ENCODE results near the gene WDR87. TPM values are rescaled to one million over a fixed set of nuclear protein-coding genes. Genes with fewer than 3 reads are reported as not detected.
"Not testable (repeated sequence)": the region's sequence is repeated elsewhere in the genome, so short reads cannot be mapped to it uniquely, and the experiment has no call there.

WDR87 gene
- total RNA-seq, 3 donors from 2014 or later: not detected

DNA sequence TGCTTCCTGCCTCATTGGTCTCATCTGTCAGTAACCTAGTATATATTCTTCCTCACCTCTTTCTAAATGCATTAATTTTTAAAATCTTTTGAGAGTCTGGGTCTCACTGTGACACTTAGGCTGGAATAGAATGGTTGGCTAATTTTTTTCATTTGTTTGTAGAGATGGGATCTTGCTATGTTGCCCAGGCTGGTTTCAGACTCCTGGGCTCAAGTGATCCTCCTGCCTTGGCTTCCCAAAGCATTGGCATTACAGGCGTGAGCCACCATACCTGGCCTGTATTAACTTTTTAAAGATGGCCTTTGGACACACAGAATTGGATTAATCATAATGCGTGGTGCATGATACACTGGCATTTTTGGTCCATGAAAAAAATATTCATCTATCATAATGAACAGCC, 30.5 kb upstream of the WDR87 start:
- Mint-ChIP-seq H3K36me3 (ENCODE audit: insufficient read depth) (peaks cover 22% of the 10 kb centered on the region), H3K9me3 (peaks cover 11% of the 10 kb centered on the region), H3K4me1 (ENCODE audit: low read depth) (peaks cover 9% of the 10 kb centered on the region), H3K4me3 (no peak overlapping the region), H3K27me3 (ENCODE audit: low read depth) (no peaks in the 10 kb centered on the region)
- DNase-seq (no peak), ATAC-seq (no peak)

DNA sequence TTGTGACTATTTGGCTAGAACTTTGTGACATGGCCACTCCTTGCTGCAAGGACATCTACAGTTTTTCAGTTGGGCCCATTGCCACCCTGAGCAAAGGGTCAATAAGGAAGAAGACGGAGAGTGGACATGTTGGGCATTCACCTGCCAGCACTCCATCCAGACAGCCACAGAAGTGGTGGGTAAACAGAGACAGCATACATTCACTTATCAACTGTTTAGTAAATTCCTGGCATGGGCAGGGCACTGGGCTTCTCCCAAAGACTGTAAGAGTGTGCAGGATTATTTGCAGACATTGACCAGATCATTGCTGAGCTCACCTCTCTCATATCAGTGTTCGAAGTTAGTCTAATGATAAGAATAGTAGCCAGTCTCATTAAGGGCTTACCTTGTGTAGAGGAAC, 29.8 kb upstream of the WDR87 start:
- H3K27me3 Mint-ChIP-seq (ENCODE audit: low read depth): no peaks in the 10 kb centered on the region
- H3K9me3 Mint-ChIP-seq: peaks cover 11% of the 10 kb centered on the region
- DNase-seq: no peak
- no peak overlapping the region for H3K4me3 Mint-ChIP-seq
- H3K4me1 Mint-ChIP-seq (ENCODE audit: low read depth): peaks cover 8% of the 10 kb centered on the region
- H3K36me3 Mint-ChIP-seq (ENCODE audit: insufficient read depth): peaks cover 16% of the 10 kb centered on the region
- ATAC-seq: no peak

DNA sequence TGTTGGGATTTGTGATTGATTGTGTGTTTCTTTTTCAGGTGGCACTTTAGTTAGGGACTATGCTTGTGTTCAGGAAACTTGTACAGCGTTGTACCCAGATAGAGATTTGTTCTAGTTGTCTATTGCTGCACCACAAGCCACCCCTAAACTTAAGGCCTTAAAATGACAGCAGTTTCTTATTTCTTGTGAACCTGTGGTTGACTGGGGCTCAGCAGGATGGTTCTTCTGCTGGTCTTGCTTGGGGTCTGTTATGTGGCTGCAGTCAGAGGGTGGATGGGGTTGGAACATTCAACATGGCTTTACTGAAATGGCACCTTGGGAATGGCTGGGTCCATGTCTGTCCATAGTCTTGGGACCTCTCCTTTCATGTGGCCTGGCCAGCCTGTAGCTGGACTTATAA, 28.9 kb upstream of the WDR87 start:
- Mint-ChIP-seq H3K27me3 (ENCODE audit: low read depth) (no peaks in the 10 kb centered on the region), H3K4me3 (no peak overlapping the region), H3K4me1 (ENCODE audit: low read depth) (peaks cover 8% of the 10 kb centered on the region), H3K9me3 (peaks cover 11% of the 10 kb centered on the region), H3K36me3 (ENCODE audit: insufficient read depth) (peaks cover 15% of the 10 kb centered on the region)
- no peak for DNase-seq
- no peak for ATAC-seq

- ATAC-seq (no peak), DNase-seq (no peak)
- H3K4me3 Mint-ChIP-seq: no peak overlapping the region
- H3K9me3 Mint-ChIP-seq: peaks cover 11% of the 10 kb centered on the region
- H3K27me3 Mint-ChIP-seq (ENCODE audit: low read depth): no peaks in the 10 kb centered on the region
- H3K4me1 Mint-ChIP-seq (ENCODE audit: low read depth): peaks cover 8% of the 10 kb centered on the region
- H3K36me3 Mint-ChIP-seq (ENCODE audit: insufficient read depth): peaks cover 16% of the 10 kb centered on the region
Observed at GRCh38 chr19:37933937-37934358, 27.6 kb upstream of the WDR87 start.

DNA sequence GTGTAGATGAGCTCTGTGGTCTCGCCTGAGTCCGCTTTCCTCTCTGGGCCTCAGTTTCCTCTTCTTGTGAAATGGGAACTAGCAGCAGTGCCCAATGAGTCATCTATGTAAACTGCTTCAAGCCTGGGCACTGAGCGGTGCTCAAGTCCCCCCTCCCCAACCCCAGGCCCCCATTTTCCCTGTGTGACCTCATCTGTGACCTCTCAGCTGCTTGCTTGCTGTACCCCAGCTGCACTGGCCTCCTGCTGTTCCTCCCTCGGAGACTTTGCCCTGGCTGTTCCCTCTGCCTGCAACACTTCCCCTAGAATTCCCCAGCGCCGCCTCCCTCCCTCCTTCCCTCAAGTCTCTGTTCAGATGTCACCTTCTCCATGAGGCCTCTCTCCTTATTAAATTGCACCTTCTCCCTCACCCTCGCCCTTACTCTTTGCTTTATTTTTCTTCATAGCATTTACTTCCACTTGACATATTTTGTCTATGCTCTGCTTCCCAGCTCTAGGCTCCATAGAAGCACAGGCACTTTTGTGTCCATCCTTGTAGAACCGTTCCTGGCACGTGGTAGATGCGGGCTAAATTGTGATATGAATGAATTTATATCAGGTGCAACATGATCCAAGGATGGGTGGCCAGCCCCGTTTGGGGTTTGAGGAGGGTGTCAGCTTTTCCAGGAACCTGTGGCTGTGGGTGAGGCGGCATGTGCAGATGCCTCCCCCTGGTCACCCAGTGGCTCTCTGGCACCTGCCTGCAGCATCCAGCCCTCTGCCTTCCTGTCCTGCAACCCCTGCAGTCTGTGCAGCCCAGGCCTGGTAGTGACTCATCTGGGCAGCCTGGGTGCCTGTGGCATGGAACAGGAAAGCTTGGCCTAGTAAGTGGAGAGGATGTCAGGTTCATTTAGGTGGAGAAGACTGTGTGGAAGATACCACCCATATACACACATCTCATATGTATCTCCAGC, 26.9 kb upstream of the WDR87 start:
- Mint-ChIP-seq H3K27me3 (ENCODE audit: low read depth) (no peaks in the 10 kb centered on the region), H3K4me3 (no peak overlapping the region)
- no peak for ATAC-seq

DNA sequence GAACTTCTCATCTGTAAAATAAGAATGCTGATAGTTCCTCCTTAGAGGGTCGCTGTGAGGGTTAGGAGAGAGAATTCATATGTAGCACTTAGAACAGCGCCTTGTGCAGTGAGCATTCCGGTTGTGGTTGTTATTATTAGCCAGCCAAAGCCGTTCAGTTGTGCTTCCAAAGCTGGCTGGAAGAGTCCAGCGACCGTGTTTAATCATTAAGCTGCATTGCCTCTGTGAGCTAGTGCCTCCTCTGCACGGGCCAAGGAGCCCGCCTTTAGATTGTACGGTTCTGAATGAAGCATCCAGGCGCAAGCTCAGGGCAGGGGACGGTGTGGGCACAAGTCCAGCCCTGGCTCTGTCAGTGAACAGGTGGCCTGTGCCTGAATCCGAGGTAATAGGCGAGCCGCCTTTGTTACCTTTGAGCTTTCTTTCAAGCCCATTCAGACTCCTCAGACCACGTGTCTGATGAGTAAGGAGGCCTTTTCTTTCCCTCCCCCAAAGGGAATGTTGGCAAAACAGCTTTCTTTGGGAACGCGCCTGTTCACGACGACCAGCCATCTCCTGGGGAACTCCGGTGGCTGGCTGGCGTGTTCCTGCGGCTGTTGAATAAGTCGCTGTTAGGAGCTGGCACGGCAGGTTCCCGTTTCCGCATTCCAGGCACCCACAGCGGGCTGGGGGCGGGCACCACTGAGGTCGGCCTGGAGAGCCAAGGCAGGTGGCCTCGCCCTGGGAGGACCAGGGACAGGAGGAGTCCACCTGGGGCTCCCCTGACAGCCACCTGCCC, 25.7 kb upstream of the WDR87 start:
- peaks cover 16% of the 10 kb centered on the region for H3K36me3 Mint-ChIP-seq (ENCODE audit: insufficient read depth)
- no peaks in the 10 kb centered on the region for H3K27me3 Mint-ChIP-seq (ENCODE audit: low read depth)
- ATAC-seq (no peak), DNase-seq (no peak)
- H3K4me3 Mint-ChIP-seq: peak overlapping the region; percentile 3
- peaks cover 11% of the 10 kb centered on the region for H3K9me3 Mint-ChIP-seq
- peaks cover 10% of the 10 kb centered on the region for H3K4me1 Mint-ChIP-seq (ENCODE audit: low read depth)

More for the DNA sequence above, 26.9 kb upstream of the WDR87 start:
- Mint-ChIP-seq H3K9me3 (peaks cover 11% of the 10 kb centered on the region), H3K4me1 (ENCODE audit: low read depth) (peaks cover 8% of the 10 kb centered on the region), H3K36me3 (ENCODE audit: insufficient read depth) (peaks cover 16% of the 10 kb centered on the region)
- no peak for DNase-seq

- Mint-ChIP-seq H3K4me3 (no peak overlapping the region), H3K27me3 (ENCODE audit: low read depth) (no peaks in the 10 kb centered on the region), H3K4me1 (ENCODE audit: low read depth) (peaks cover 14% of the 10 kb centered on the region), H3K36me3 (ENCODE audit: insufficient read depth) (peaks cover 13% of the 10 kb centered on the region), H3K9me3 (peaks cover 8% of the 10 kb centered on the region)
- no peak for DNase-seq
- ATAC-seq: no peak
Observed at GRCh38 chr19:37930416-37930815, 24.0 kb upstream of the WDR87 start.

DNA sequence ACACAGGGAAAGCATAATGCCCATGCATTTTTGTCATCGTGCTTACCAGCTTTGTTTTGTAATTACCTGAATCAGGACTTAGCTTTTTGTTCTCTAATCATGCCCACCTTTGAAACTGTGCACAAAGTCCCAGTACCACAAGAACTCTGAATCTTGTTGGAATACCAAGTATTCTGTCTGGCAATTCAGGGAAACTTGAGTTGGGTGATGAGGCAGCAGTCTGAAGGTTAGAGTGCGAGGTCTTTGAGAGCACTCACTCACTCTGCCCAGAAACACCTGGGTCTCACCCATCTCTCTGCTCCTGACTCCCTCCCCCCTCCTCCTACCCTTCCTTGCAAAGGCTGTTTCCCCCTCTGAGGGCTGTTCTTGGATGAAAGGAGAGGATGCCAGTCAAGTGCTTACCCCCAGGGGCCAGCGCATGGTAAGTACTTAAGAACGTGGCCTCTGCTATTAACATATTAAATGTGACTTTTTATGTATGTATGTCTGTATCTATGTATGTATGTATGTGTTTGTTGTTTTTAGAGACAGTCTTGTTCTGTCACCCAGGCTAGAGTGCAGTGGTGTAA, 23.0 kb upstream of the WDR87 start:
- Mint-ChIP-seq H3K9me3 (no peaks in the 10 kb centered on the region), H3K4me3 (no peak overlapping the region), H3K4me1 (ENCODE audit: low read depth) (peaks cover 17% of the 10 kb centered on the region), H3K36me3 (ENCODE audit: insufficient read depth) (peaks cover 13% of the 10 kb centered on the region), H3K27me3 (ENCODE audit: low read depth) (no peaks in the 10 kb centered on the region)
- ATAC-seq (no peak), DNase-seq (no peak)

- no peak for DNase-seq
- H3K4me3 Mint-ChIP-seq: no peak overlapping the region
- H3K9me3 Mint-ChIP-seq: no peaks in the 10 kb centered on the region
- H3K4me1 Mint-ChIP-seq (ENCODE audit: low read depth): peaks cover 17% of the 10 kb centered on the region
- H3K36me3 Mint-ChIP-seq (ENCODE audit: insufficient read depth): peaks cover 11% of the 10 kb centered on the region
- no peaks in the 10 kb centered on the region for H3K27me3 Mint-ChIP-seq (ENCODE audit: low read depth)
- ATAC-seq: no peak
Observed at GRCh38 chr19:37928527-37929286, 22.3 kb upstream of the WDR87 start.

GRCh38 chr19:37926711-37927110, 20.3 kb upstream of the WDR87 start:
- DNase-seq (no peak), ATAC-seq (no peak)
- Mint-ChIP-seq H3K9me3 (no peaks in the 10 kb centered on the region), H3K27me3 (ENCODE audit: low read depth) (no peaks in the 10 kb centered on the region), H3K36me3 (ENCODE audit: insufficient read depth) (peaks cover 8% of the 10 kb centered on the region), H3K4me3 (no peak overlapping the region), H3K4me1 (ENCODE audit: low read depth) (peaks cover 13% of the 10 kb centered on the region)

DNA sequence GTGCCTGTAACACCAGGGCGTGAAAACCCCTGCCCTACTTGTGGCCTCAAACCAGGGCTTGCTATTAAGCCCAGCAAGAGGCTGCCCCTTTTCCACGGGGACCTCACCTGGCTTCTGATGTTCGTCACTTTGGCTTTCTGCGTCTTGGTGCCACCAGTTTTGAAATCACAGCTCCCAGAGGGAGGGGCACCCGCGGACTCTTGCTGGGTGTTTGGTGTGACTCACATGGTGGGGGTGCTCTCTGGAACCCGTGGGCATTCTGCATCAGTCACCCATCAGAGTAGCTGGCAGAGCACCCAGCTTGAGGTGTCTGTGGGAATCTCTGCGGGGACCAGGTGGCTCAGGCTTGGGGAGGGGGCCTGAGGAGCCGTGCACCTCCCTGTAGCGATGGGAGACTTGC, 19.9 kb upstream of the WDR87 start:
- Mint-ChIP-seq H3K36me3 (ENCODE audit: insufficient read depth) (peaks cover 10% of the 10 kb centered on the region), H3K27me3 (ENCODE audit: low read depth) (no peaks in the 10 kb centered on the region), H3K4me1 (ENCODE audit: low read depth) (peaks cover 15% of the 10 kb centered on the region), H3K4me3 (no peak overlapping the region), H3K9me3 (no peaks in the 10 kb centered on the region)
- DNase-seq (no peak), ATAC-seq (no peak)

DNA sequence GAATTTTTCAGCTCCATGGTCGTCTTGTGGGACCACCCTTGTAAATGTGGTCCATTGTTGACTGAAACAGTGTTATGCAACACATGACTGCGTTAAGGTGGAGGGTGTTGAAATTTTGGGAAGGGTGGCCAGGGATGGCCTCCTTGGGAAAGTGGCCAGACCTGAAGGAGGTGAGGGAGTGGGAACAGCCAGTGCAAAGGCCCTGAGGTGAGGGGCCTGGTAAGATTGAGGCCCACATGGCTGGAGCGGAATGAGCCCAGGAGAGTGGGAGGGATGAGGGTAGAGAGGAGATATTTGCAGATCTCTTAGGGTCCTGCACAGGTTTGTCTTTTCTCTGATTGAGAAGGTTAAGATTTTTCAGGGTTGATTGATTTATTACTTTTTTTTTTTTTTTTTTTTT, 18.8 kb upstream of the WDR87 start:
- Mint-ChIP-seq H3K4me1 (ENCODE audit: low read depth) (peaks cover 21% of the 10 kb centered on the region), H3K36me3 (ENCODE audit: insufficient read depth) (peaks cover 10% of the 10 kb centered on the region), H3K9me3 (no peaks in the 10 kb centered on the region), H3K27me3 (ENCODE audit: low read depth) (no peaks in the 10 kb centered on the region), H3K4me3 (no peak overlapping the region)
- ATAC-seq: no peak
- DNase-seq: no peak

- ATAC-seq; DNase-seq; H3K9me3 Mint-ChIP-seq; H3K4me3 Mint-ChIP-seq; H3K36me3 Mint-ChIP-seq (ENCODE audit: insufficient read depth); H3K27me3 Mint-ChIP-seq (ENCODE audit: low read depth): not testable (repeated sequence)
- H3K4me1 Mint-ChIP-seq (ENCODE audit: low read depth): peaks cover 22% of the 10 kb centered on the region
Observed at GRCh38 chr19:37924573-37924972, 18.2 kb upstream of the WDR87 start.

Data from activated T-cell treated with anti-CD3 and anti-CD28 coated beads, Interleukin-2, amount 50 U/mL, for 4 hours (primary cell).